Lower leg skin (tissue), 4 donors: ENCODE results near the gene FOXS1. TPM values are rescaled to one million over a fixed set of nuclear protein-coding genes. Genes with fewer than 3 reads are reported as not detected.
A peak's percentile ranks its signal among the peaks of the same experiment; 100 is the strongest.

Source experiments
- DNase-seq, 2 donors: peaks; one replicate each; pipeline ENCODE4 v3.0.0-alpha.2; 2019; ENCODE audit warnings: low spot score in 2 of 2
- H3K4me3 ChIP-seq: fragments of 200-600 bp; sonication (generic); 2 replicates; pipeline ENCODE4 v1.5.1; 2017; ENCODE audit warnings: mild to moderate bottlenecking, low read depth; ENCODE audit not compliant: poor library complexity, severe bottlenecking
- CTCF ChIP-seq, 3 donors: fragments of 450-650 bp; IDR thresholded peaks; one replicate each; pipeline ENCODE4 v1.5.1; 2016; ENCODE audit warnings: antibody characterized with exemption in 3 of 3, mild to moderate bottlenecking in 3 of 3, moderate library complexity in 2 of 3
- POLR2A ChIP-seq, 2 donors: fragments of 450-650 bp; IDR thresholded peaks; one replicate each; pipeline ENCODE4 v1.6.1; 2016 to 2017; ENCODE audit warnings: antibody characterized with exemption in 2 of 2, mild to moderate bottlenecking in 1 of 2, moderate library complexity in 1 of 2
- WGBS, 2 donors: methylation state at CpG; one replicate each; pipeline ENCODE4 v1.1.5; 2018; 5-methylcytosine and 5-hydroxymethylcytosine counted together
- intact Hi-C: fragments of 100-400 bp; cut with DNase I; formaldehyde crosslinking; loops from one replicate; pipeline ENCODE4 v1.15.0; 2023; ENCODE audit warnings: low total_unique reads
- total RNA-seq, 4 donors: library from RNA; depleted of rRNA; stranded (reverse); fragments of >200 nt; gene quantifications; one replicate each; pipeline ENCODE4 v1.1.0, GENCODE V29; 2016

Gene FOXS1
- under 1 TPM in 2 of 4 donors, not detected in 2; 0.44 to 0.97 TPM for total RNA-seq

GRCh38 chr20:31845300-31845863 is at the start of gene FOXS1:
Gene FOXS1, minus strand, starts transcription at chr20:31845604. Its CDS starts 62 bp downstream, at chr20:31845542.
- WGBS, 2 donors, result 61 to 77% methylated on average over 16 to 20 of the region's 21 CpGs
- TF ChIP-seq POLR2A (IDR thresholded peaks at IDR 0.05) (no peak), CTCF (IDR thresholded peaks at IDR 0.05) (no peak)
- H3K4me3 ChIP-seq, result no peak within 1 kb of the TSS
- intact Hi-C loops, result no loop called here
- DNase-seq, result no peak

- peak in 1 of 2 donors; percentile 64 for DNase-seq
- WGBS, 2 donors, result 62 to 63% methylated on average over 8 of the region's 8 CpGs
- H3K4me3 ChIP-seq, result no peak overlapping the region
- TF ChIP-seq CTCF (IDR thresholded peaks at IDR 0.05), result no peak
- TF ChIP-seq POLR2A (IDR thresholded peaks at IDR 0.05), result no peak
- intact Hi-C loops, result no loop called here
Observed at GRCh38 chr20:31890646-31891045, 45.2 kb upstream of the FOXS1 start.

GRCh38 chr20:31883829-31884228 is 38.4 kb upstream of the FOXS1 start:
- TF ChIP-seq CTCF (IDR thresholded peaks at IDR 0.05) (no peak), POLR2A (IDR thresholded peaks at IDR 0.05) (no peak)
- intact Hi-C loops, result no loop called here
- no peak for DNase-seq
- no peak overlapping the region for H3K4me3 ChIP-seq

GRCh38 chr20:31881945-31882344 is 36.5 kb upstream of the FOXS1 start:
- H3K4me3 ChIP-seq, result no peak overlapping the region
- DNase-seq, result no peak
- intact Hi-C loops, result no loop called here
- no peak for TF ChIP-seq CTCF (IDR thresholded peaks at IDR 0.05)
- TF ChIP-seq POLR2A (IDR thresholded peaks at IDR 0.05), result no peak
- WGBS, 2 donors, result 60 to 78% methylated on average over 5 of the region's 5 CpGs

- intact Hi-C loops, result no loop called here
- TF ChIP-seq POLR2A (IDR thresholded peaks at IDR 0.05) (no peak), CTCF (IDR thresholded peaks at IDR 0.05) (peak in 1 of 3 donors; percentile 29)
- DNase-seq, result peak; percentile 92 to 98
- H3K4me3 ChIP-seq, result peak overlapping the region; percentile 33
- 7% methylated on average over 44 to 45 of the region's 45 CpGs for WGBS, 2 donors
Observed at GRCh38 chr20:31879143-31879987, 34.0 kb upstream of the FOXS1 start.
